Cardiac septum (tissue), 1 donor: ENCODE data around the gene SAT2. TPM values are rescaled to one million over a fixed set of nuclear protein-coding genes. Genes with fewer than 3 reads are reported as not detected.
"Not testable (repeated sequence)": the region's sequence is repeated elsewhere in the genome, so short reads cannot be mapped to it uniquely, and the experiment has no call there.

Experiments
- DNase-seq: peaks from one replicate; pipeline ENCODE4 v3.0.0-alpha.2; 2020; ENCODE audit warnings: low spot score
- intact Hi-C: fragments of 100-400 bp; cut with DNase I; formaldehyde crosslinking; loops from one replicate; pipeline ENCODE4 v1.14.0; 2022
- total RNA-seq: library from RNA; stranded (reverse); fragmentation: NEBNext Ultra II Directional; extraction: Animal tissue kit (Norgen Biotek cat#: 25700); gene quantifications from one replicate; pipeline ENCODE4 v1.2.1, GENCODE V29; 2021
- donor health status: DM: no; HTN: no; CAD: no.

Gene SAT2
- total RNA-seq, 1 donor from 2014 or later, result 60.3 TPM

DNA sequence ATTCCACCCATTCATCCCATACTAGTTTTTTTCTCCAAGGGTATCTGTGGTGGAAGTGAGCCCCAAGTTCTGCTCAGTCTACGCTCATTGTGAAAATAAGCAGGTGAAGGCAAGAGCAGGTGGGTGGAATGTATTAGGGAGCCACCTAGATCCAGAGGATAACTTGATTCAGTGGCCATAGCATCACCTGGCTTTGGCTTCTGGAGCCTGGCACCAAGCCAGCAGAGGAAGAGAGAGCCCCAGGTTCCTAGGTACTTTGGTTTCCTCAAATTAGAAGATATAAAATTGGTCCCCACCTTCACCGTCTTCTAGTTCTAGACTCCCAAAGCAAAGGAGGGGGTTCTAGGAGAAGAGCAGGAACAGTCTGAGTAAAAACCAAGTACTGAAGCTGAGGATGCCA, 17.0 kb downstream of the SAT2 start:
- intact Hi-C loops, result loop anchor here (5.0 kb wide), 1 partner anchor 77 kb away; the partner anchor contains the start of genes TP53 and WRAP53
- DNase-seq, result no peak

GRCh38 chr17:7606280-7606679, 21.3 kb downstream of the SAT2 start:
- DNase-seq, result no peak
- intact Hi-C loops, result no loop called here

DNA sequence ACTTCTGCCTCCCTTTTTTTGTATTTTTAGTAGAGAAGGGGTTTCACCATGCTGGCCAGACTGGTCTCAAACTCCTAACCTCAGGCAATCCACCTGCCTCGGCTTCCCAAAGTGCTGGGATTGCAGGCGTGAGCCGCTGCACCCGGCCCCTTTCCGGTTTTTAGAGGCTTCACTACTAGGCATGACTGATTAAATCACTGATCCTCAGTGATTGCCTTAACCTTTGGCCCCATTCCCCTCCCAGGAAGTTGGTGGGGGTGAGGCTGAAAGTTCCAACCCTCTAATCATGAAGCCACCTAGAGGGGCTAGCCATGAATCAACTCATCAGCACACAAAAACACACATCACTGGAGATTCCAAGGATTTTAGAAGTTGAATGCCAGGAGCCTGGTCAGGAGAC, 30.1 kb downstream of the SAT2 start:
- DNase-seq, intact Hi-C loops: not testable (repeated sequence)

DNA sequence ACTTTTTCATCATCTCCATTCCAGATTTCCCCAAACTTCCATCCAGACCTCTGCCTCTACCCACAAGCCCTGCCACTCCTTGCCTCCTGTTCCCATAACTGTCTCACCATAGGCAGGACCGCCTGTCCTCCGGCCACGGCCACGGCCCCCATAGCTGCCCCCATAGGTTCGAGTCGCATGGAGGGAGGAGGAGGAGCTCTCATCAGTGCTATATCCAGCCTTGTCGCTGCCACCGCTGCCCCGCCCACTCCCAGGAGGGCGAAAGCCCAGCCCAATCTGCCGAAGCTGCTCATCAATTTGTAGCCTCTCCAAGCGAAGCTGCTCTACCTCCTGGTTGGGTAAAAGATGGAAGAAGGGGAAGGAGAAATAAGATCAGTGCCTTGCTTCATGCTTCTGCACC, 34.3 kb downstream of the SAT2 start:
- intact Hi-C loops, result no loop called here
- no peak for DNase-seq

DNA sequence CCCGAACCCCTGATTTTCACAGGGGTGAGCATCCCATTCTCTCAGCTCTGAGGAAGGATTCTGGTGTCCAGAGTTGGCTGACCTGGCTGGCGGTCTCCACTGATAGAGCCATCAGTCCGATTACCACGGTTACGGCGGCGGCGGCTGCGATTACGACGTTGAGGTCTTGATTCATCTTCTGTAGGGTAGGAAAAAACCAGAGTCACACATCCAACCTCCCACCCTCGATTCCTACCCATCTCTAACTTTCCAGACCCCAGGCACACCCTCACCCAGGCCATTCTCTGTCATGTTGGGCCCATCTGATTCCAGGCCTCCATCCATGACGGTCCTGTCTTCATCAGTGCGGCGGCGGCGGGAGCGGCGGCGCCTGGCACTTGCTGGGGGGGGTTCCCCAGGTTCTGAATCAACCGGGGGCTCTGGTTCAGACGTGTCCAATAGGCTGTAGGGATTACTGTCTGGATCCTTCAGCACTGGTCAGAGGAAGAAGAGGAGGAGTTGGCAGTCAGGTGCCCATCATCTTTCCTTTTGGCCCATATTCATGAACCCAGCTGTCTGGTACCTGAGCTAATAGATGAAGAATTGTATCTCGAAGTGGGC, 35.1 kb downstream of the SAT2 start:
- DNase-seq, result no peak
- intact Hi-C loops, result no loop called here

DNA sequence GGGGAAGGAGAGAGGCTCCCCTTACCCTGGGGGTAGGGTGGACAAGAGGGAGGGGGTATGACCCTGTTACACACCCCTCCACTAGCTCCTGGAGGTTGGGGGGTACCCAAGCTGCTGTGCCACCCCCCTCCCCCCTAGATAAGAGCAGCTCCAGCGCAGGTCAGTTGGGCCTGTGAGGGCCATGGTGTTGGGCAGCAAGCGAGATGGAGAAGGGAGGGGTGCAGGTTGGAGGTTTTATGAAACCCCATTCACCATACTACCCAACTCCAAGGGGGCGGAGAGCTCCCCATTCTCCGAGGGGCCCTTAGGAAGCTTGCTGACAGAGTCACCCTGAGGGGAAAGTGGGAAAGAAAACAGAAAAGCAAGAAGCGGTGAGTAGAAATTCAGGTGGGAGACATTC, 36.0 kb downstream of the SAT2 start:
- no peak for DNase-seq
- intact Hi-C loops, result no loop called here

- DNase-seq, result no peak
- intact Hi-C loops, result no loop called here
Observed at GRCh38 chr17:7590743-7591142, 36.9 kb downstream of the SAT2 start.

- no peak for DNase-seq
- intact Hi-C loops, result loop anchor here (5.0 kb wide), 1 partner anchor 37 kb away; the partner anchor contains the start of gene SAT2
Observed at GRCh38 chr17:7589891-7590691, 37.5 kb downstream of the SAT2 start, which contains the start of gene SOX15. Gene SOX15, minus strand, starts transcription at chr17:7590094. Its CDS starts 418 bp downstream, at chr17:7589676.

DNA sequence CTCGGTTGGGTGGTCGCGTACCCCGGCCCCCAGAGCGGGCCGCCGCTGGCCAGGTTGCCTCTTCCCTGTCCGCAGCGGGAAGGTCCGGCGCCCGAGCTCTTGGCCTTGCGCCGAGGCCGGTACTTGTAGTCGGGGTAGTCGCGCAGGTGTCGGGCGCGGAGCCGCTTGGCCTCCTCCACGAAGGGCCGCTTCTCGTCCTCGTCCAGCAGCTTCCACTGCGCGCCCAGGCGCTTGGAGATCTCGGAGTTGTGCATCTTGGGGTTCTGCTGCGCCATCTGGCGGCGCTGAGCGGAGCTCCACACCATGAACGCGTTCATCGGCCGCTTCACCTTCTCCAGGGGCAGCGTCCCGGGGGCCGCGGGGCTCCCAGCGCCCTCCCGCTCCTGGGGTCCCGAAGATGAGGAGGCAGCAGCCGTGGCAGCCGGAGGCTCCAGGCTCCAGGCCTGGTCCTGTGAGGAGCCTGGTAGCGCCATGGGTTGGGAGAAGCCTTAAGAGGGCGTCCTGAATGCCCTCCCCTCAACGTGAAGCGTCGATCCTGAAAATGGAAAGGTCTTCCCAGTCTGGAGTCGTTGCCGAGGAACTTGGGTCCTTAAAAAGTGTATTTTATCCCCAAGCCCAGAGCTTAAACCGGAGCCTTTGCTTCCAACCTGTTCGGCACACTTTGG, 38.3 kb downstream of the SAT2 start:
- intact Hi-C loops, result loop anchor here (5.0 kb wide), 1 partner anchor 38 kb away; the partner anchor contains the start of gene SAT2
- peak; percentile 92 for DNase-seq

GRCh38 chr17:7588553-7589203, 38.9 kb downstream of the SAT2 start:
- intact Hi-C loops, result loop anchor here (5.0 kb wide), 1 partner anchor 39 kb away; the partner anchor contains the start of gene SAT2
- DNase-seq, result no peak

DNA sequence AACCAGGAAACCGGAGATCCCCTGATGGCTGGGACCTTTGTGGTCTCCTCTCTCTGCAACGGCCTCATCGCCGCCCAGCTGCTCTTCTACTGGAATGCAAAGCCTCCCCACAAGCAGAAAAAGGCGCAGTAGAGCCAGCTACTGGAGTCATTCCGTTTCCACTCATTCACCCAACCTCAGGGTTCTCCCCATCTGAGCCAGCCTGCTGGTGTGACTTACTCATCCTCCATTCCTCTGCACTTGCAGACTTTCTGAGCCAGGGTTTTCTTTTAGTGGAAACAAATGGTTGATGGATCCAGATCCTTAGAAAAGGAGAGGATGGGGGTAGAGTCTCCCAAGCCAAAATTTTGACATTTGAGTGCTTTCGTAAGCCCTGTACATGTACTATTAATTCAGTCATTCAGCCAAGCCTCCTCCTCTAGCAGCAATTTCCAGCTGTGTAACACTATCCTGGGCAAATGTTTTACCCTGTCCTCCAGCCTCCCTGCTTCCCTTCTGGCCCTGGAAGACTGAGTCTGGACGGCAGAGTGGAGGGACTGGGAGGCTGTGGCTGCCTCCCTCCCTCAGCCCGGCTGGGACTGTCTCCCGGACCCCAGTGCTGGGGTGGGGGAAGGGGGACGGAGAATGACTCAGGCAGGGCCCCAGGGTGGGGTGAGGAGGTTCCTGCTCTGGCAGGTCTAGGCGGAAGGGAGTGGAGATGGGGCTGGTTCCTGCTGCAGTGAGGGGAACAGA, 40.0 kb downstream of the SAT2 start:
- intact Hi-C loops, result loop anchor here (5.0 kb wide), 1 partner anchor 40 kb away; the partner anchor contains the start of gene SAT2
- no peak for DNase-seq

DNA sequence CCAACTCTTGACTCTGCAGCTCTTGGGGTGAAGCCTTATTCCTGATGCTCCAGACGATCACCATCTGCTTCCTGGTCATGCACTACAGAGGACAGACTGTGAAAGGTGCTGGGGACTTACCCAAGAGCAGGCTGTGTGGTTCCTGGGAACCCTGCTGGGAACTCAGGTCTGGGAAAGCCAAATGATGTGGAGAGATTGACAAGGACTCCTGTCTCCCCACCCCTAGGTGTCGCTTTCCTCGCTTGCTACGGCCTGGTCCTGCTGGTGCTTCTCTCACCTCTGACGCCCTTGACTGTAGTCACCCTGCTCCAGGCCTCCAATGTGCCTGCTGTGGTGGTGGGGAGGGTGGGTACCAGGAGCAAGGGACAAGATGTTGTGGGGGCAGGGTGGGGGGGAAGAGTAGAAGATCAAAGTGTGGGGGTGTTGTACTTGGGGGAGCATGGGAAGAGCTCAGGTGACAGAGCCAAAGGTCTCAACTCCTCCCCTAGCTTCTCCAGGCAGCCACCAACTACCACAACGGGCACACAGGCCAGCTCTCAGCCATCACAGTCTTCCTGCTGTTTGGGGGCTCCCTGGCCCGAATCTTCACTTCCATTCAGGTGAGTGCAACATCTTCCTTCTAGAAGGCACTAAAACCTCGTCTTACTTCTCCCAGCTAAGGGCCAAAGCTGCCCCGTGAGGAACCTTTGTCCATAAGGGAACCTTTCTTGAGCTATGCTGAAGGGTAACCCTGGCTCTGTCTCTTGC, 40.8 kb downstream of the SAT2 start:
- intact Hi-C loops, result loop anchor here (5.0 kb wide), 1 partner anchor 40 kb away; the partner anchor contains the start of gene SAT2
- no peak for DNase-seq

- intact Hi-C loops, result loop anchor here (2.0 kb wide), 2 partner anchors 31 to 103 kb away; partner anchors contain the start of genes FXR2 and TP53
Observed at GRCh38 chr17:7583253-7584109, 44.1 kb downstream of the SAT2 start, which contains the start of gene MPDU1. Gene MPDU1, plus strand, starts transcription at chr17:7583852. Its CDS starts 11 bp downstream, at chr17:7583863.

GRCh38 chr17:7582396-7583252, 45.0 kb downstream of the SAT2 start:
- no peak for DNase-seq
- intact Hi-C loops, result loop anchor here (2.0 kb wide), 2 partner anchors 32 to 104 kb away; partner anchors contain the start of genes FXR2 and TP53

More at GRCh38 chr17:7583253-7584109, 44.1 kb downstream of the SAT2 start, which contains the start of gene MPDU1:
- peak; percentile 98 for DNase-seq

DNA sequence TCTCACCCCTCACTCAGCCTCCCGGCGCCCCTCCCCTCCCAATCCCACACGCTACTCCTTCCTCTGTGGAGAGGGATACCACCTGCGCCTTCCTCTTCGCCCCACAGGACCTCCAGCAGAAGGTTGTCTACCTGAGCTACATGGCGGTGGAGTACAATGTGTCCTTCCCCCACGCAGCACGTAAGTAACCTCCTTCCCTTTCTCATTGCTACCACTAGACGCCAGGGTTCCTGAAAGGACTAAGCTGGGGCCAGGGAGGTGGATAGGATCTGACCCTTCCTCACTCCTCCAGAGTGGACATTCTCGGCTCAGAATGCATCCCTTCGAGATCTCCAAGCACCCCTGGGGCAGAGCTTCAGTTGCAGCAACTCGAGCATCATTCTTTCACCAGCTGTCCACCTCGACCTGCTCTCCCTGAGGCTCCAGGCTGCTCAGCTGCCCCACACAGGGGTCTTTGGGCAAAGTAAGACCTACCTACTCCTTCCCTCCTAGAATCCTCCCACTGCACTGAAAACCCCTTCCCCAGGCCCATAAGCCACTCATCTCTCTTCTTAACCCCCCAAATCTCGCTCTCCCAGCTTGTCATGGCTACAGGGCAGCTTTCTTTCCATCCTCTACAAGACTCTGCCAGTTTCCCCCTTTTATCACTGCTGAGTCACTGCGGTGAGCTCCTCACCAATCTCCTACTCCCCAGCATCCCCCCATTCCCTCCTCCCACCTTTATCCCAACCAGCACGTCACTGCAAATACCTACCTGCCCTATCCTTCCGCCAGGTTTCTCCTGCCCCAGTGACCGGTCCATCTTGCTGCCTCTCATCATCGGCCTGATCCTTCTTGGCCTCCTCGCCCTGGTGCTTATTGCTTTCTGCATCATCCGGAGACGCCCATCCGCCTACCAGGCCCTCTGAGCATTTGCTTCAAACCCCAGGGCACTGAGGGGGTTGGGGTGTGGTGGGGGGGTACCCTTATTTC, 46.7 kb downstream of the SAT2 start:
- intact Hi-C loops, result no loop called here
- DNase-seq, result no peak
